ENCODE measurements around the gene TYW3.
"Not testable (repeated sequence)": the region's sequence is repeated elsewhere in the genome, so short reads cannot be mapped to it uniquely, and the experiment has no call there.

The TYW3 gene

GRCh38 chr1:74732071-74732946 lies 643 bp upstream of the TYW3 start:
- DNase-seq = not testable (repeated sequence)

GRCh38 chr1:74733604-74734484 lies 892 bp downstream of the TYW3 start:
- peak; percentile 48 for DNase-seq

- DNase-seq = no peak
Measured at GRCh38 chr1:74737333-74737732, 4.4 kb downstream of the TYW3 start.

GRCh38 chr1:74740307-74740980 lies 7.5 kb downstream of the TYW3 start:
- not testable (repeated sequence) for DNase-seq

- not testable (repeated sequence) for DNase-seq
Measured at GRCh38 chr1:74745247-74745646, 12.3 kb downstream of the TYW3 start.

GRCh38 chr1:74748960-74749359 lies 16.0 kb downstream of the TYW3 start:
- no peak for DNase-seq

GRCh38 chr1:74753104-74753503 lies 20.2 kb downstream of the TYW3 start:
- no peak for DNase-seq

GRCh38 chr1:74755475-74755874 lies 22.5 kb downstream of the TYW3 start:
- no peak for DNase-seq

- DNase-seq = not testable (repeated sequence)
Measured at GRCh38 chr1:74756650-74757049, 23.7 kb downstream of the TYW3 start.

- DNase-seq = no peak
Measured at GRCh38 chr1:74763807-74764206, 30.9 kb downstream of the TYW3 start.

- no peak for DNase-seq
Measured at GRCh38 chr1:74766579-74766978, 33.6 kb downstream of the TYW3 start.

GRCh38 chr1:74767490-74767889 lies 34.5 kb downstream of the TYW3 start:
- no peak for DNase-seq

GRCh38 chr1:74771913-74772515 lies 39.1 kb downstream of the TYW3 start:
- DNase-seq = no peak

GRCh38 chr1:74772945-74773344 lies 40.0 kb downstream of the TYW3 start:
- no peak for DNase-seq

- DNase-seq = no peak
Measured at GRCh38 chr1:74773582-74773981, 40.6 kb downstream of the TYW3 start.

- DNase-seq = no peak
Measured at GRCh38 chr1:74775735-74776134, 42.8 kb downstream of the TYW3 start.

- no peak for DNase-seq
Measured at GRCh38 chr1:74777525-74777924, 44.6 kb downstream of the TYW3 start.

- no peak for DNase-seq
Measured at GRCh38 chr1:74779750-74780149, 46.8 kb downstream of the TYW3 start.

GRCh38 chr1:74780594-74780993 lies 47.6 kb downstream of the TYW3 start:
- no peak for DNase-seq

GRCh38 chr1:74785944-74786343 lies 53.0 kb downstream of the TYW3 start:
- no peak for DNase-seq

- DNase-seq = no peak
Measured at GRCh38 chr1:74790453-74790852, 57.5 kb downstream of the TYW3 start.

- DNase-seq = no peak
Measured at GRCh38 chr1:74791491-74791890, 58.5 kb downstream of the TYW3 start.
